Vagina (tissue), 2 donors: ENCODE results near the gene ZNF579.

ENCODE experiments used
- CTCF ChIP-seq, 3 experiments: fragments of 450-650 bp in 2 of 3; fragments of 200-600 bp in 1 of 3; sonication (generic) in 1 of 3; IDR thresholded peaks; one replicate each; pipeline ENCODE4 v1.5.1; 2017 to 2019; ENCODE audit warnings: antibody characterized with exemption in 3 of 3, mild to moderate bottlenecking in 2 of 3, moderate library complexity in 2 of 3
- POLR2AphosphoS5 ChIP-seq, 2 donors: sonication (generic); formaldehyde crosslinking; IDR thresholded peaks; one replicate each; pipeline ENCODE4 v1.9.0; 2017; ENCODE audit warnings: antibody characterized with exemption in 2 of 2, mild to moderate bottlenecking in 2 of 2, low read depth in 1 of 2; ENCODE audit not compliant: insufficient read depth in 1 of 2

- TF ChIP-seq POLR2AphosphoS5 (IDR thresholded peaks at IDR 0.05; ENCODE audit: insufficient read depth in 1 of 2, low read depth in 1 of 2) (no peak), CTCF (IDR thresholded peaks at IDR 0.05) (no peak)
Observed at GRCh38 chr19:55535965-55536350, 44.7 kb downstream of the ZNF579 start.
